GM21529 (cell line): ENCODE data around the gene ASTN2.
"Not testable (repeated sequence)": the region's sequence is repeated elsewhere in the genome, so short reads cannot be mapped to it uniquely, and the experiment has no call there.

Source experiments
- ATAC-seq: cut with Tn5 transposase; IDR thresholded peaks from one replicate; pipeline ENCODE4 v1.9.1; 2021; ENCODE audit not compliant: unreplicated experiment

The ASTN2 gene

DNA sequence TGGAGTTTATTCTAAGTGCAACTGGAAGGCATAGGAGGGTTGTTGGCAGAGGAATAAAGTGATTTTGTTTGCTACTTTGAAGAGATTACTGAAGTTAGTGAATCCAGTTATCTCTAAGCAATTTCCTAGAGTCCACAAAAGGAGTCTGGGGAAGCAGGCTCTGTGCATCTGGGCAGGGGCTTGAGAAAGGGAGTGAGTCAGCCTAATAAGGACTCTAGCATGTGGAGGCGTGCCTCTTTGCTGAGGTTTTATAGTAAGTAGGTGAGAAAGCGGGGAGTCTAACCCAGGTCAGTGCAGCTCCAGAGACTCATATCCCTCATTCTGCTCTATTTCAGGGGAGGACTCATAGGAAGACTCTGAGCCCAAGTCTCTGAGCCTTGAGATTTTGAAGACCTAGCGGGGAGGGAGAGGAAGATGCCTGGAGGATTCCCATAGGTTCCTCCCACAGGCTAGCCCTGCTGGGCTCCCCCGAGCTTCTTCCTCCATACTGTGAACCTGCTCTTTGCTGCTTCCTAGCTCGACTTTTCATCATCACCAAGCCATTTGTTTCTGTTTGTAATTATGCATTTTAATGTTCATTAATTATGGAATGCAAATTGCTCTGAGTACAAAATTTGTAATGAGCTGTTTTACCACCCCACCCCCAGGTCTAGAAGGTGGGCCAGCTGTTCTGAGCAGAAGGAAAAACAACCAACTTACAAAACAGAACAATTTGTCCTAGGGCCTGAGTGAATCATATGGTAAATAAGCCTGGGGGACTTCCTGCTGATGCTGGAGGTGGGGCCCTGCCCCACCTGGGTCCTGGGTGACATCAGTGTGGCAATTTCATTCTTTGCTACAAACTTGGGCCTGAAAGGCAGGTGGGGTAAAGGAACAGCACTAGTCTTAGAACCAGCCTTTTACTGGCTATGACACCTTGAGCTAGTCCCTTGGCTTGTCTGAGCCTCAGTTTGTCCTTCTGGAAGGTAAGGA lies 577.6 kb downstream of the ASTN2 start:
- no peak for ATAC-seq

DNA sequence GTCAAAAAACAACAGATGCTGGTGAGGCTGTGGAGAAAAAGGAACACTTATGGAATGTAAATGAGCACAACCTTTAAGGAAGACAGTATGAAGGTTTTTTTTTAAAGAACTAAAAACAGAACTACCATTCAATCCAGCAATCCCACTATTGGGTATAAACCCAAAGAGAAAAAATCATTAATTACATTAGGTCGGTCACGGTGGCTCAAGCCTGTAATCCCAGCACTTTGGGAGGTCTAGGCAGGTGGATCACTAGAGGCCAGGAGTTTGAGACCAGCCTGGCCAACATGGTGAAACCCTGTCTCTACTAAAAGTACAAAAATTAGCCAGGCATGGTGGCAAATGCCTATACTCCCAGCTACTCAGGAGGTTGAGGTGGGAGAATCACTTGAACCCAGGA lies 584.5 kb downstream of the ASTN2 start:
- ATAC-seq, result not testable (repeated sequence)

DNA sequence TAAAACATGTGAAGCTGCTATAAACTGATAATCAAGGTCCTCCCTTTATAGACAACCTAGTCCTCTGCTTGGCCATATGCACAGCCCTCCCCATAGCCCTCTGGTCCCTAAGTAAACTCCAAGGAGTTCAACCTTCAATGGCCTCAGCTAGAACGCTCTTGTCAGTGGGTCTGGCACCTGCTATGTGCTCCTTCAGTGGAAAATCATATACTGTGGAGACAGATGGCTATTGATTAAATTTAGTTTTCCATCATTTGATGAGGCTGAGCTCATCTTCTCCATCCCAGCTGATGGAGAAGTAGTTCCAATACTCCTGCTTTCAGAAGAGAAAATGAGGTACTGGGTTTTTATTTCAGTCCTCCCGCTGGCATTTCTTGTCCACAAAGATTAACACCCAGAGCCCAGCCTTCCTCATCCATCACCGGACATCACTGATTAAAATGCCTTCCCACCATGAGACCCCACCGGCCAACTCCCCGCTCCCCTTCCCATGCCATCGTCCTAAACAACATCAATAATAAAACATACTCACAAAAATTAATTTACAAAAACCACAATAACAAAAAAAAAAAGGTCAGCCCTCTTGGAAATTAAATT lies 593.1 kb downstream of the ASTN2 start:
- ATAC-seq, result no peak

DNA sequence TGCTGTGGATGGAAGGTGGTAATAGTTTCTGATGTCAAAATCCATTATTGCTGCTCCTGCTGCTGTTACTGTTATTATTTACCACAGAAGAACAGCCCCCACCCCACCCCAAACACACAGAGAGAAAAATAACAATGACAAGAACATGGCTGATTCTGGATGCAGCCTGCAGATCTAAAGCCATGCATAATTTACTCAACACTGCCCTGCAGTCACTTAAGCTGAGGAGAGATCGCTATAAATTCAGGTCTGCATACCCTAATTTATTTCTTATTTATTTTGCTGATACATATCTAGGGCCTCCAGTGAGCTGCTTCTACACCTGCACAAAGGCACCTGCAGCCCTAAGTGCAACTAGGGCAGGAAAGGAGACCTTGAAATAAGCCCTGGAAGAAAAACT lies 595.7 kb downstream of the ASTN2 start:
- no peak for ATAC-seq

DNA sequence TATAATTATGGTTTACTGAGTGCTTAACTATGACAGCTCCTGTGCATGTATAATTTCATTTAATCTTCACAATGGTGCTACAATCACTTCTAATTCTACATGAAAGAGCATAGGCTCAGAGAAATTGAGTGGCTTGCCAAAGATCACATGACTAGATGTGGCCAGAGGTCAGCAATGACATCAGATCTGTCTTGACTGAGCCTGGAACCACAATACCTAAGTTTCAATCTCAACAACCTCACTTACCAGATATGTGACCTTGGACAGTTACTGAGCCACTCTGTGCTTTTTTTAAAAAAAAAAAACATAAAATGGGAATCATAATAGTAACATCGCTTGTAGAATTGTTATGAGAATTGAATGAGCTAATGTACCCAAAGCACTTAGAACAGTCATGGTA lies 597.1 kb downstream of the ASTN2 start:
- ATAC-seq, result peak; percentile 47

DNA sequence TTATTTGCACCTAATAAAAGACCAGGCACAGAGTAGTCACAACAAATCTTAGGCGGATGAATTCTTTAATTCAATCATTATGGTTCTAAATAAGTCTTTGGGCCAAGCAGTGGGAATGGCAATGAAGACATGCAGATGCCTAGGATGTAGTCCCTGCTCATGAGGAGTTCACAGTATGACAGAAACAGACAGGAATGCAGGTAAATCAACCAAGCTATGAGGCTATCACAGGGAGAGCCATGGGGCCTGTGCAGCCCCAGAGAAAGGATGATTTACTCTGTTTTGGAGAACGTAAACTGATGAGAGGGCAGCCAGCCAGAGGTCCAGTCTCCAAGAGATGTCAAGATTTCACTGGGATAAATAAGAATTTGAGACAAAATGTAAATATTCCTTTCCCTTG lies 598.4 kb downstream of the ASTN2 start:
- ATAC-seq, result no peak

DNA sequence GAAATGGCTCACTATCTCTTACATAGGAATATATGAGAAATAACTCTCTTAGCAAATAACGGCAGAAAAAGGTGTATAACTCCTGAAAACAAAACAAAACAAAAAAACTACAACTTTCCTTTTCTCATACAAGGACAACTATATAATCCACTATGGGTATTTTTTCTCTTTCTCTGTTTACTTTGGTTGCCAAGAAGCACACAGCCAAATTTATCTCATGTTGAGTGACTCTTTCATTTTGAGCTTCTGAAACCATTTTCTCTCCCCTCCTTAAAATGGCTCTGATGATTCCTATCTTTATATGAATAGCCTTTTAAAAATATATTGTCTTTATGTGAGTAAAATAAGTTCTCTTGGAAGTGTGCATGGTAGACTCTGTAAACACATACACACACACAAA lies 599.0 kb downstream of the ASTN2 start:
- ATAC-seq, result no peak

DNA sequence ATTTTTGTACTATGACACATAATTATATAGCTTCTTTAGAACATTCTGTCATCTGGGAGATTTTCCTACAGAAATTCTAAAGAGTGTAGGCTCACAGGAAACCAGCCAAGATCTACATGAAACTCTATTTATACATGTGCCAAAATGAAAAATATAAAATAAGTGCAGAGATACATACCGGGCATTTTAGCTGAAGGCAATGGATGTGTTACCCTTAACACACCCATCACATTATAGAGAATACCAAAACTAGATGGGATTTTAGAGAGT lies 601.9 kb downstream of the ASTN2 start:
- no peak for ATAC-seq

DNA sequence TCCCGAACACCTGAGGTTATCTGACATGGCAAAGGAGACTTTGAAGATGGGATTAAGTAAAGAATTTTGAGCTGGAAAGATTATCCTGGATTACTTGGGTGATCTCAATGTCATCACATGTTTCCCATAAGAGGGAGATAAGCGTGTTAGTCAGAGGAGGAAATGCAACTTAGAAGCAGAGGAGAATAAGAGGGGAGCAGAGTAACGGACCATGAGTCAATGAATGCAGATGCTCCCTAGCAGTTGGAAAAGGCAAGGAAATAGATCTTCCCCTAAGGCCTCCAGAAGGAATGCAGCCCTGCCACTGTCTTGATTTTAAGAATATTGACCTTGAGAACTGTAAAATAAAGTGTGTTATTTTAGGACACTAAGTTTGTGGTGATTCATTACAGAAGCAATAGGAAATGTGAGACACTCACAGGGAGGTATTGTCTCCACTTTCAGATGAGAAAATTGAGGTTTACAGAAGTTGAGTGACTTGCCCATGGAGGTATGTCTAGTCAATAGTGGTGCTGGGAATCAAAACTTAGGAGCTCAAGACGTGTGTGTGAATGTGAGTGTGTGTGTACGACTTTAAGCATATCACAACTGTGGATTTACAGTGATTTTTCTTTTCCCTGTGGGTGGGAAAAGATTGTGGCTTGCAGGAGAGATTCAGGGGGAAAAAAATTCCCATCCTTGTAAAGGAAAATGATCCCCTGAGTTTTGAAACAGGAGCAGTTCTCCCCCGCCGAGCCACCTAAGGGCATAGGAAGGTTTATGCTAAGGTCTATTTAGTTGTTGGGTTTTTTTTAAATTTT lies 602.4 kb downstream of the ASTN2 start:
- no peak for ATAC-seq

DNA sequence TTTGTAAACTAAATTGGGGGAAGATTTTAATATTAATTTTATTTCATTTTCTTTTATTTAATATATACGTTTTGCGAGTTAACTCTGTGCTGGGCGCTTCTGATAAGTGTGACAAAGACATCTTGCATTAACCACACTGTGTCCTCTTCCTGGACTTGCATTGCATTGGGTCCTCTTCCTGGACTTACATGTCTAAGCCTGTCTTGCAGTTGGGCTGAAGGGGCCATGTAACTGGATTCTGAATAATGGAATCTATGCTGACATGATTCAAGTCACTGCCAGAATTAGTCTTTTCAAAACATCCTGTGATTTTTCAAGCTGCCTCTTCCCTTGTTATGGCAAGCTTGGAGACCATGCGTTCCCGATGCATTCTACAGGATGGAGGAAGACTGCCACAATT lies 605.2 kb downstream of the ASTN2 start:
- ATAC-seq, result no peak

DNA sequence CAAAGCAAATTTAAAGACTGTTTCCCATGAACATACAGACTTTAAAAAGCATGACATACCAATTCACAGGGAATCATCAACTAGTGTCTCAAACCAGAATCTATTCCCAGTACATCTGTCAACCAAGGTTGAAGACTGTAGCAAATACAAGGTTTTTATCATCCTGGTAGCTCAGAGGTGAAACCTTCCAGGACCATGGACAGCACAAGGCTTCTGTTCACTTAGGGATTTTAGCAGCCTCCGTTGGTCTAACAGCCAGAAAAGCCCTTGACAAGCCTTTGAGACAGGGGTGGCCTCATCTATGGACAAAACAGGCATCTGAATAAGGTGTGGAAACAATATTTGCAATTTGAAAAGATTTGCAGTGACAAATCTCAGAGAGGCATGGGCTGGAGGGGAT lies 608.8 kb downstream of the ASTN2 start:
- ATAC-seq, result no peak

DNA sequence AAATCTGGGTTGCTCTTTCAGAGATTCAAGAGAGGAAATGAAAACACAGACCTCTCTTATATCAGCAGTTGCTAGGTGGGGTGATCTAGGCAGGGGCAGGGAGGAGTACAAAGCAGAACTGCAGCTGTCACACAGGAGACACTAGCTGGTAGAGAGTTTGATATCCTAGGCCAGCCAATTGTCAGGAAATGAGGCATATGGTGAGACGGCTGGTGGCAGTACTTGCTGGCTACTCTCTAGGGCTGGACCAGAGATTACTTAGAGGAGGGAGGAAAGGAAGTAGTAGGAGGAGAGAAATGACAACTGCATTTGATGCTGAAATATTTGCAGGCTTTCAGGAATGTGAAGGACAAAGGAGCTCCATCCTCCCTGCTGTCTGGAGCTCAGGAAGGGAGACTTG lies 614.0 kb downstream of the ASTN2 start:
- ATAC-seq, result no peak

DNA sequence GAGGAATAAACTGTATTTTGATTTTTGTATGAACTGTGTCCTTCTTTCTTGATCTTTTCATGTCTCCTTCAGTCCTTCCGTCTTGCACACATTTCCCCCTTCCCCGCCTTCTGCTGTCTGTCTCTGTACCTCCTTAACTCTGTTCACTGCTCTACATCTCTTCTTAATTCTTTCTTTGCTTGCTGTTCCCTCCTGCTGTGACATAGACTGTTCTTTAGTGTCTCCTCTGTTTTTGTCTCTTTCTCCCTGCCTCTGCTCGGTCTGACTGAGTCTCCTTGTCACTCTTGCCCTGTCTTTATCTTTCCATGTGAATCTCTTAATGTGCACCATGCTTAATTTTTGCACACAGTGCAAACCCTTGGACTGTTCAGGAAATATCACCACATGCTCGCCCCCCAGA lies 614.8 kb downstream of the ASTN2 start:
- ATAC-seq, result no peak

DNA sequence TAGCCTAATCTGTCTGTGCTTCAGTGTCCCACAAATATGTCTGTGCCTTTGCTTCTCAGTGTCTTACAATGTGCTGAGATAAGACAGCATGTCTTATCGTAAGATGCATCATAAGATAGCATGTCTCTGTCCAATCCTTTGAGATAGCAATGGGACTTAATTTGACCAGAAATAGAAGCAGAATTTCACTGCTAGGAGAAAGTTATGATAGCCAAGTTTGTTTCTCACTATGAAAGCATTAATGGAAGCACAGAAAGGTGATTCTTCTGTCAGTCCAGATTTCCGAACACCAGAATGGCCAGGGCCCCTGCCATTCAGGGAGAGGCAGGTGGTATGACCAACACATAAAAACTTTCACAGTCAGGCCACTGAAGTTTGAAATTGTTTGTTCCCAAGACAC lies 616.3 kb downstream of the ASTN2 start:
- no peak for ATAC-seq

DNA sequence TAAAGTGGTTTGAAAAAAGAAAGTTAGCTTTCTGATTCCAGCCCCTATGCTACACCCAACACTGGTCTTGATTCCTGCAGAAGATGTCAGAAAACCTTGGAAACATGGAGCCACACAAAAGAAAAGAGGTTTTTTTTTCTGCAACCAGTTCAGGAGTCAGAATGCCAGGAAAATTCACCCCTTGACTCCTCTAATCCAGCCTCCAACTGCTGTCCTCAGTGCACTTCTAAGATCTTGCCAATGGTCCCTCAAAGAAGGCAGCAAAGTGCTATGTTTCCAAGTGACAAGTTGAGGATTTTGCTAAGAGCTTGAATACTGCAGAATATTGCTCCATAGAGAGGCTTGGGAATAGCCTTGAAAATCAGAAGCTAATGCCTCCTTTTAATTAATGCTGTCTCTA lies 617.6 kb downstream of the ASTN2 start:
- ATAC-seq, result no peak

DNA sequence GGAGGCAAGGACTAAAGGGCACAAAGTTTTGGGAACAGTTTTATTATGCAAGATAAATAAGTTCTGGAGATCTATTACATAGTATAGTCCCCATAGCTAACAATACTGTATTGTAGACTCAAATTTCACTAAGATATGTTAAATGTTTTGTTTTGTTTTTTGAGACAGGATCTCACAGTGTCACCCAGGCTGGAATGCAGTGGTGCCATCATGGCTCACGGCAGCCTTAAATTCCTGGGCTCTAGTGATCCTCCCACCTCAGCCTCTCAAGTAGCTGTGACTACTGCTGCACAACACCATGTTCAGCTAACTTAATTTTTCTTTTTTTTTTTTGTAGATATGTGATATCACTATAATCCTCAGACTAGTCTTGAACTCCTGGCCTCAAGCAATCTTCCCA lies 618.2 kb downstream of the ASTN2 start:
- no peak for ATAC-seq

DNA sequence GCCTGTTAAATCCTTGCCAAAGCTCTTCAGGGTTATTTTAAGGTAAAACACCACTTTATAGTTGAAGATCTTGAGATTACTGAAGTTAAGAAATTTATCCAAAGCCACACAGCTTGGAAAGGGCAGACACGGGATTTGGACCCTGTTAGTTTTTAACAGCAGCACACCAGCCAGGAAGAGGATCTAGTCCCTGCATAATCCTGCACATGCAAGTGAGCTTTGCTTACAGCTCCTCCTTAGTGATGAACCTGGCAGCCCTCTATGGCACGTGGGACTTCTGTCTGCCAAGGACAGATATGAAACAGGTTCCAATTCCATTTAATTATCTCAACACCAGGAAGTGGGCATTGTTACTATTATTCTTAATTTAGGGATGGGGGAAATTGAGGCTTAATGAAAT lies 619.0 kb downstream of the ASTN2 start:
- no peak for ATAC-seq

DNA sequence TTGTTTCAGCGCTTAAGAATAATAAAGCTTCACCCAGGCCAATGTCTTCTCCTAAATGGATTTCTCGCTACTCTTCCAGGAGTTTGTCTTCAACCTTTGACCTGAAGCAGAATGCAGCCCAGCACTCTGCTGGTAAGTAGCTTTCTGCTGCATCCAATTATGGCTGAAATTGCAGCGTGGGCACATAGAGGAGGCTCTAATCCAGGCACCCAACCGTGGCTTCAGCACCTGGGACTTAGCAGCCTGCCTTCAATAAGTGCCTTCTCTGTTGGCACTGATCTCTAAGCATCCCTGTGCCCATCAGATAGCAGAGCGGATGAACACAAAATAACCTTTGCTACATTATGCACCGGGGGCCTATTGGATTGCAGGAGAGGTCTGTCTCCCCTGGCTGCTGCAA lies 622.6 kb downstream of the ASTN2 start:
- no peak for ATAC-seq

DNA sequence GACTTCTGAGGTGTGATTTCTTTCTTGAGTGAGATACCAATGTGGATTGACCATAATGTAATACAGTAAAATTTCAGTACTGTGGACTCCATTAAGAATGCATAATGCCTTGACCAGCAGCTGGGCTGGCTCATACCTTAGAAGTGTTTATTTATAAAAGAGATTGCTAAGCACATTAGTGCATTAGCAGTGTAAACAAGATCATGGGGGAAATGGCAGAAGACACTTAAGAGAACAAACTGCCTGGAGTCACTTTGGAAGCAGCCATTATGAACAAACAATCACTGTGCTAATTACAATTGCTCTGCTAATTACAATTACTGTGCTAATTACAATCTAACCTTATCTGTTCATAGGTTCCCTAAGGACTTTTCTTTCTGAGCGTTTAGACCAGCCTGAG lies 623.5 kb downstream of the ASTN2 start:
- ATAC-seq, result no peak

DNA sequence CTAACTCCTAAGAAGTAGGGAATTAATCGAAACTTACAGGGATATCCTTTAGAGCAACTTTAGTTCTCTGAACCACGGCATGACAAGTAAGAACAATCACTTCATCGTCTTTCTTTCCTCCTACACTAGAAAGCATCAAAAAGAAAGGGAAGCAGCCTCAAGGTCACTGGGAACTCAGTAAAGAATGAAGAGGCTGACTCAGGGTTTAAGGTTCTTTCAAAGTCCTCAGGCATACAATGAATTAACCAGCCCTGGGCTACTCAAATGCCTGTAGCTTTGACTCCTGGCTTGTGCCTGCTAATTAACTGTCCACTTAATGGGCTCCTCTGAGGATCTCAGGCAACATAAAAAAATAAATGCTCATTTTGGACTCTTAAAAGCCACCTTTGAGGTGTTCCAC lies 625.8 kb downstream of the ASTN2 start:
- no peak for ATAC-seq

DNA sequence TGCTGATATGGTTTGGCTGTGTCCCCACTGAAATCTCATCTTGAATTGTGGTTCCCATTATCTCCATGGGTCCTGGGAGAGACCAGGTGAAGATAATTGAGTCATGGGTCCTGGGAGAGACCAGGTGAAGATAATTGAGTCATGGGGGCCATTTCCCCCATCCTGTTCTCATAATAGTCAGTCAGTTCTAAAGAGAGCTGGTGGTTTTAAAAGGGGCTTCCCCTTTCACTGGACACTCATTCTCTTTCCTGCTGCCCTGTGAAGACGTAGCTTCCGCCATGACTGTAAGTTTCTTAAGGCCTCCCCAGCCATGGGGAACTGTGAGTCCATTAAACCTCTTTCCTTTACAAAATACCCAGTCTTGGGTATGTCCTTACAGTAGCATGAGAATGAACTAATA lies 628.1 kb downstream of the ASTN2 start:
- no peak for ATAC-seq

DNA sequence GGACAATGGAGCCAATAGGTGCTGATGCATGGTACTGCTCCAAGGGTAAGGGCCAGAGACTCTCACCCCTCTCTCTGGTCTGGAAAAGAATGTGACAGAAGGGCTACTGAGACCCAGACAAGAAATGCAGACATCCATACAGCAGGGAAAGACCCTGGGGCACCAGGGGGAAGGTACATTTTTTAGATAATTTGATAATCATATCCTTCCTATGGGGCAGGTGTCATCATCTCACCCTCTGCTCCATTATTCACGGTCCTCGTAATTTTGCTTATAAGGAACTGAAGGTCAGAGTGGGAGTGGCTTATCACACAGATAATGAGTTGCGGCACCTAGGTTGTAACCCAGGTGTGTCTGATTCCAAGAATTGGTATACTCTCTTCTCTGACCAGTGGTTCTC lies 637.7 kb downstream of the ASTN2 start:
- ATAC-seq, result no peak
